HG03575 (cell line): ENCODE measurements around the gene DIS3L2.

Source experiments
- ATAC-seq: cut with Tn5 transposase; IDR thresholded peaks from one replicate; pipeline ENCODE4 v1.9.1; 2021; ENCODE audit not compliant: unreplicated experiment, insufficient number of reproducible peaks, low FRiP score; ENCODE audit errors: extremely low read depth

The DIS3L2 gene

GRCh38 chr2:232341061-232341738 is 379.7 kb downstream of the DIS3L2 start:
- no peak for ATAC-seq

DNA sequence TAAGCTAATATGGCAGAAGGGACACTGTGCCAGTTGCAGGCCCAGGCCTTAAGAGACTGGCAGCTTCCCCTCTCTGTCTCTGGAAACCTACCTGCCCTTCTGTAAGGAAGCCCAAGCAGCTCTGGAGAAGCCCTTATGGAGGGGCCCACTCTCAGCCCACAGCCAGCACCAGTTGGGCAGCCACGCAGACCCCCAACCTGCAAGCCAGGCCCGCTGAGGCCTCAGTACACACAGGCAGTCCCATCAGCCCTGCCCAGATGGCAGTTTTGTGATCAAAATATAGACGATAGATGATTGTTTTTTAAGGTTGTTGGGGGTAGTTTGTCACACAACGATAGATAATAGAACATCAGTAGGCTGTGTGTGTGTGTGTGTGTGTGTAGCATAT is 380.2 kb downstream of the DIS3L2 start:
- ATAC-seq, result no peak

DNA sequence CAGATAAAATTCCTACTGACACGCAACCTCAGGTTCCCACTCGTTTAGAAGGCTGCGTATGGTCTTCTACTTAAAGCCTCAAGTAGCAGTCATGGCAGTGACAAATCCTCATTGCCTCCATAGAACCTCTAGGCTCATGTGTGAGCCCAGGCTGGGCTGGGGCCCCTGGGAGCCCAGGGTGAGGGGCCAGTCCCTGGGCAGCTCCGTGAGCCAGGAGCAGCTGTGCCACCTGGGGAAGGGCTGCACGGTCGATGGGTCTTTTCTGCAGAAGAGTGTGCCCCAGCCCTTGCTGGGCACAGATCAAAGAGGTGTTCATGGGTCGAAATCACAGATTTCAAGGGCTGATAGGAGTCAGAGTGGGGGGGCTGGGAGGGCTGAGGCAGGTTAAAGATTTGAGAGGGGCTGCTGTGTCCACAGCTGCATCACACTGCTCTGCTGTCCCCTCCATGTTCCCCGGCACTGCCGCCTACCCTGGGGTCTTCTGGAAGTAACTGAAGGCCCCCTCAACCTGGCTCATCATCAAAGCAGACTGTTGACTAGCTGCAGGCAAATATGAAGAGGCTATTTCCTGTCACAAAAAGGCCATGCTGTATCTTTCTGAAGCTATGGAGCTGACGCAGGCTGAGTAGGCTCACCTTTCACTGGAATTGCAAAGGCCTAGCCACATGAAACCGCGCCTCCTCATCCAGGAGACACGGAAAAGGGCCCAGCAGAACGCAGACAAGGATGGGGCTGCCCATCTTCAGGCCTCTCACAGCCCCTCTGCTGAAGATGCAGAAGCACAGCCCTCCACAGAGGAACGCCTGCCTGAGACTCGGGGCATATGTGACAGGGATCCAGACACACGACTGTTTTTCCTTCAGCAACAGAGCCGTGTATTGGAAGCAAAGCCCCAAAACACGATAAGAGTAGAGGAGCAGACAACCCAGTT is 381.4 kb downstream of the DIS3L2 start:
- no peak for ATAC-seq

DNA sequence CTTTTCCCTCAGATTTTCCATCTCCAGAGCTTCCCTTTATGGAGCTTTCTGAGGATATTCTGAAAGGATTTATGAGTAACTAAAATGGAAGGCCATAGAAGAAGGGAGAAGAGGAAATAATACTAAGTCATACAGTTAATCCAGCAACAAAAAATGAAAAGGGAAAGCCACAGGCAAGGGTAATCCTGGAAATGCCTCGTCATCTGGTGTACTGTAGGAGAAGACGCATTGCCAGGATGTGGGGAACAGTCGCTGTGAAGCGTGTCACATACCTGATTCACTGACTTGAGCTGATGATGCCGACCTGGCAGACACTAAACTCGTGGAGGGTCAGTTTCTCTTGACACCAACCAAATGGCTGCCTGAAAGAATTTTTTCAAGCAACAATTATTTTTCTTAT is 382.3 kb downstream of the DIS3L2 start:
- ATAC-seq, result no peak

GRCh38 chr2:232345251-232345650 is 383.7 kb downstream of the DIS3L2 start:
- ATAC-seq, result no peak

GRCh38 chr2:232347369-232347768 is 385.9 kb downstream of the DIS3L2 start:
- ATAC-seq, result no peak

DNA sequence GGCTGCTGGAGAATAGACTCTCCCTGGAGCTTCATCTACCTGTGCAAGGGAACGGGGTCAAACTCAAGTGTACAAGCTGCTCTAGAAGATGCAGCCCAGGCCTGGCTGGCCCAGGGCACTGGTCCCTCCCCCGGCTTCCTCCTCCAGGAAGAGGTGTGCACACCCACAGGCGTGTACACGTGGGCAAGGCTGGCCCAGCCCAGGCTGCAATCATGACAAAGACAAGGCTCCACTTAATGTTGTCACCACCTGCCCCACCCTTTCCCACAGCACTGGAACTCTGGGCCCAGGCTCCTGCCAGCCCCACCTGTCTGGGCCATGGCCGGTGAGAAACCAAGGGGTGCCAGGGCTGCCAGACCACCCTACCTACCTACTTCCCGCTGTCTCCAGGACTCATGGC is 387.4 kb downstream of the DIS3L2 start:
- no peak for ATAC-seq

DNA sequence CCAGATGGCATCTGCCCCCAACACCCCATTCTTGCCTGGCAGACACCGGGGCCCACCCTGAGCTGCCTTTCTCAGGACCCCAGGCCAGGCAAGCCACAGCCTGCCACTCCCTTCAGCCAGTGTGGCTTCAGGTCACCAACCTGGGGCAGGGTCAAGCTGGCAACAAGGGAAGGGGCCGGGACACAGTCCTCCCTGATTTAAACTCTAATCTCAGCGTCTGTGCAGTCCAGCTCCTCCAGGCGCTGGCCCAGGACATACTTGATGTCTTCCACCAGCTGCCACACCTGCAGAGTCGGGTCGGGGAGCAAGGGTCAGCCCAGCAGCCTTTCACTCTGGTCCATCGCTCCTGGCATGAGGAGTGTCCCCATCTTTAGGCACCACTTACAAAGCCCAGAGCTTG is 388.0 kb downstream of the DIS3L2 start:
- no peak for ATAC-seq

DNA sequence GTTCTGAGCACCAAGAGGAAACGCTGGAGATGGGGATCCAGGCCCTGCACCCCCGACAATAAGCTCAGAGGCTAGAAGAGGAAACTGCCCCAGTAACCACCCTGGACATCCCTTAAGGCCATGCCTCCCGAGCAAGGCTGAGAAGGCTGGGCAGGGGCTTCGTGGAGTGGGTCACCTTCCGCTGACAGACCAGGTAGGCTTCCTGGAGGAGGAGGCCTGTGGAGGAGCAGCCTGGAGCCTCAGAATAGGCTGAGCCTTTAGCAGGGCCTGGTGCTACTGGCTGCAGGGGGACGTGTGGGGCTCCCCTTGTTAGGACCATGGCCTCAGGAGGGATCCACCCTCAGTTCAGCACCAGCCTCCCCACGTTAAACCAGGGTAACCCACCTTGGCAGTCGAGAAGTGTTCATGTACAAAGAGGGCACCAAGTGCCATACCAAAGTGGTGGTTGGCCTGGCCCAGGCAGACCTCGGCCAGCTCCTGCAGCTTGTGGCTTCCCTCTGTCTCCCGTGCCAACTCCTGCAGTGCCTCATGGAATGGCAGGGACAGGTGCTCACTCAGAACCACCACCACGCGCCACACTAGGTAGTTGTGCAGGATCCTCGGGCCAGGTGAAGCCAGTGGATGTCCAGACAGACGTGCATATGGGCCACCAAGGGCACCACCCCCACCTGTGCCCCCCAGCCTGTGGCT is 388.6 kb downstream of the DIS3L2 start:
- no peak for ATAC-seq

DNA sequence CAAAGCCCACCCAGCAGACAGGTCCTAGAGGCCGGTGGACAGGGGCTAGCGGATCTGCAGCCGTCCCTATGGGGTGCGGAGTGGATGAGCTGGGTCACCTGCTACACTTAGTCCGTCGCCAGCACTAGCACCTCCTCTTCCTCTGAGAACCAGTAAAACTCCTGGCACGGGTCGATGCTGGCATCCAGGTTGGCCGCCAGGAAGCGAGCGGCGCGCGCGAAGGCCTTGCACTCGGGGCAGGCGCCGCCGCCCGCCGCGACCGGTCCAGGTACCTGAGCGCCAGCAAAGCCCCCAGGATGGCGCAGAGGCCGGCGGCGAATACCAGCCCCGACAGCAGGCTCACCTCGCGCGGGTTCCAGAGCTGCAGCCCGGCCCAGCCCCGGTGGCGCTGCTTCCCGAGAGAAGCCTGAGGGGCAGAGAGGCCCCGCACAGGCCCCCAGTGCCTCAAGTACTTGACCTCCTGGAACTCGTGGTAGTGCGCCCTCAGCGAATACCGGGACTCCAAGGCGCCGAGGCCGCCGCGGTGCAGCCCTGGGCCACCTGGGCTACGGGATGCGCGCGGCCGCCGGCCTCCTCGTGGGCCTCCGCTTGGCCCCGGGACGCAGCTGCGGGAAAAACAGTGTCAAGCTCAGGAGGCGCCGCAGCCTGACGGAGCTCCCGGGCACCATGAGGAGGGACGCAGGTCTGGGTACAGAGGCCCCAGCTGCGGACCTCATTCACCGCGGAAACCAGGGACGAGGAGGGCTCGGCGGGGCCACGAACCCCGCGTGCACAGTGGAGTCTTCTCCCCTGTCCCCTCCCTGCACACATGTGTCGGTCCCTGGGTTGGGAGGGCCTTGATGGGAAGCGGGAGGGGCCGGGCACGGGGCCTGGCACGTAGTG is 389.5 kb downstream of the DIS3L2 start:
- no peak for ATAC-seq

DNA sequence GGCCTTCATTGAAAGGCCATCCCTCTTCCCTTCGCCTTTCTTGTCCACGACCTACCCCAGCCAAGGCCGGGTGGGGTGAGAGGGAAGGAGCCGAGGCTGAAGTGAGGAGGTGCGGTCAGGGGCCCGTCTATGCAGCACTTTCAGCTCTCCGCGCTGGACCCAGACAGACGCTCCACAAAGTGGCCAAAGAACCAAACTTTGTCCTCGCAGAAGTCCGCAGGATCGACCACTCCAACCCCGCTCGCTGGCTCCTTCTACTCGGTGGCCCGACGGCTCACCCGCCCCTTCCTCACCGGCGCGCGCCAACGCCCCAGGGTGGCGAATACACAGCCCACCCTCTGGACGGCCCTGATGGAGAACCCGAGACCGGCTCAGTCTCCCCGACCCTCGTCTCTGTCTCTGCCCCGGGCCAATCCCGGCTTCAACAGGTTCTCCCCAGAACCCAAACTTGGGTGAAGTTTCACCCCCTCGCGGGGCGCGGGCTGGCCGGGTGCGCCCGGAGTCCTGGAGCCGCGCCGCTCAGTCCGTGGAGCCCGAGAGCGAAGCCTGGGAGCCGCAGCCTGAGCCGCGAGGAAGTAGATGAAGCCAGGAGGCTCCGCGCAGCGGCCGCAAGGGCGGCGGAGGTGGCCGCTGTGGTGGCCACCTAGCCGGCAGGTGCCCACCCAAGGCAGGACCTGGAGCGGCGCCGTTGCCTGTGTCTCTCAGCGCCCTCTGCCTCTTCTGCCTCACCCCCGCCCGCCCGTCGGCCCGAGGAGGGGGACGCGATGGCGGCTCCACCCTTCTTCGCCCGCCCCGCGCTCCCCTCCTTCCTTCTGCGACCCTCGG is 390.4 kb downstream of the DIS3L2 start:
- ATAC-seq, result no peak

- ATAC-seq, result no peak
Observed at GRCh38 chr2:232352511-232353091, 391.1 kb downstream of the DIS3L2 start.

DNA sequence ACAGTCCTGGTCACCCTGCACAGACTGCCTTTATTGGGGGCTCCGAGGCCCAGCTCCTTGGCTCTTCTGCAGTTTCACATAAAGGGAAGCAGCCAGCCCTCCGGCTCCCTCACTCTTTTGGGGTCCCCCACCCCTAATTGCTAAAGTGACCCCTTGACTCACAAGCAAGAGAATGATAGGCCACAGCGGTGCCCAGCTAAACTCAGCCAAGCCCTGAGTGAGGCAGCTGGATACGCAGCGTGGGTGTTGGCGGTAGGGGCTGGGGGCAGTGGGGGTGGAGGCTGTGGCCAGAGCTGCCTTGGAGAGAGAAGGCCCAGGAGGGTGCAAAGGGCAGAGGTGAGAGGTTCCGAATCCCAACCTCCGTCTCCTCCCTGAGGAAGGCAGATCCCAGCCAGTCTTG is 391.6 kb downstream of the DIS3L2 start:
- ATAC-seq, result no peak

- no peak for ATAC-seq
Observed at GRCh38 chr2:232353660-232354059, 392.1 kb downstream of the DIS3L2 start.

DNA sequence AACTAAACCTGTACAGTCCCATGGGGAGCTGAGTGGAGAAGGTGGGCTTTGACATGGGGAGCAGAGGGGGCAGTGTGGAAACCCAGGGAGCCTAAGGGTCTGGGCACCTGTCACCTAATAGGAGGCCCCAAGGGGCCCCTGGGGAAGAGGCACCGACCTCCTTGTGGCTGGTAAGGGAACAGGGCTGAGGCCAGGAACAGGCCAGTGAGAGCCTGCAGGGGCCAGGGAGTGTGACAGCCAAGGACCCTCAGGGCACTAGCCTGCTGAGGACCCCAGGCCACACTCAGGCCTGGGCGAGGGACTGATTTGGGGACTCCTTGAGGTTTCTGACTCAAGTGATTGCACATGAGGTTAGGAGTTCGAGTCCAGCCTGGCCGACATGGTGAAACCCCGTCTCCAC is 392.6 kb downstream of the DIS3L2 start:
- ATAC-seq, result no peak

DNA sequence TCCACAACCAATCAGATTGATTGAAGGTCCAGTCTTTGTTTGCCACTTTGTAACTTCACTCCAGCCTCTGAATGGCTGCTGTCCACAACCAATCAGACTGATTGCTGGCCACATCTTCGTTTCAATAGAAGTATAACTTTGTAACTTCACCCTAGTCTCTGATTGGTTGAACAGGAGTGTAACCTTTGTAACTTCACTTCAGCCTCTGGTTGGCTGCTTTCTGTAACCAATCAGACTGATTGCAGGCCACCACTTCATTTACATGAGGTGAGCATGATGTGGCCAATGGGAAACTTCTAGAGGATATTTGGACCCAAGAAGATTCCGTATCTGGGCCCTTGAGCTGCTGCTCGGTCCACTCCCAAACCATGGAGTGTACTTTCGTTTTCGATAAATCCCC is 400.1 kb downstream of the DIS3L2 start:
- no peak for ATAC-seq

- no peak for ATAC-seq
Observed at GRCh38 chr2:232362174-232362900, 400.8 kb downstream of the DIS3L2 start.
